Measurements from ENCODE around the gene TNNC1.

TNNC1 gene

DNA sequence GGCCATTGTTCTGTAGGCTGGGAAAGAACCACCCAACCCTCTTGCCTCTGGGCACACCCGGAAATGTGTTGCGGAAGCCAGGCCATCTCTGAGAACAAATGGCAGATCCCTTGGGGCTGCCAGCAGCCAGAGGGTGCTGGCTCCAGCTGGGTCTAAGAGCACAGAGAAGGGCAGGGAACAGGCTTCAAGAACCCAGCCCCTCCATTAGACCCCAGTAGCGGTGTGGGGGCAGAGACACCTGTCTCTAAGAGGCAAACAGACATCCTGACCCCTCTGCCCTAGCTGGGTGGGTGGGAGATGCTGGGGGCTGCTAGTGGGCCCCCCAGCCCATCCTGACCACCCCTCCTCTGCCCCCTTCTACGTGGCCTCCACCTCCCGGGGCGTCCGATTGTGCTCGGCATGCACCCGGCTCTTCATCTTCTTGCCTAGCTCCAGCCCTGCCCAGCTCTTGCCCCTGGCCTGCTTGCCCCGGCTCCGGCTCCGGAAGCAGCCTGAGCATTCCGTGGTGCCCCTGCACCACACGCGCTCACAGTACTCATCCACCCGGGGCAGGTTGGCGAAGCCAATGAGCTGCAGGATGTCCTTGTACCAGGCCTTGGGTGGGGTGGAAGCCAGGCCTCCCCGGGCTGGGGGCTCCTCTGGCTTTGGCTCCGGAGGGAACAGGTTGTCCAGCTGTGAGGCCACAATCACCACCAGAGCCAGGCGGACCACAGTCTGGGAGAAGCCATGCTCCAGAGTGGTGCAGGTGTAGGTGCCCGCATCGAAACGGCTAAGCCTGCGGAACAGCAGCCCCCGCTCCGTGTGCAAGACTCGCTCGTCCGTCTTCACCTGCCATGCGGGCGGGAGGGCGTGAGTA lies 18.4 kb downstream of the TNNC1 start:
- Histone ChIP-seq H3K27me3 (ENCODE audit: control insufficient read depth, insufficient read depth, low read length) (peaks cover 6% of the 10 kb centered on the region), H3K9ac (ENCODE audit: low read length) (no peak overlapping the region), H3K36me3 (ENCODE audit: control insufficient read depth, insufficient read depth, low read length) (no peaks in the 10 kb centered on the region), H3K9me3 (ENCODE audit: control insufficient read depth, low read length) (no peaks in the 10 kb centered on the region), H3K4me3 (ENCODE audit: low read length) (no peak overlapping the region), H3K4me1 (ENCODE audit: control insufficient read depth, insufficient read depth, low read length) (peaks cover 14% of the 10 kb centered on the region)

DNA sequence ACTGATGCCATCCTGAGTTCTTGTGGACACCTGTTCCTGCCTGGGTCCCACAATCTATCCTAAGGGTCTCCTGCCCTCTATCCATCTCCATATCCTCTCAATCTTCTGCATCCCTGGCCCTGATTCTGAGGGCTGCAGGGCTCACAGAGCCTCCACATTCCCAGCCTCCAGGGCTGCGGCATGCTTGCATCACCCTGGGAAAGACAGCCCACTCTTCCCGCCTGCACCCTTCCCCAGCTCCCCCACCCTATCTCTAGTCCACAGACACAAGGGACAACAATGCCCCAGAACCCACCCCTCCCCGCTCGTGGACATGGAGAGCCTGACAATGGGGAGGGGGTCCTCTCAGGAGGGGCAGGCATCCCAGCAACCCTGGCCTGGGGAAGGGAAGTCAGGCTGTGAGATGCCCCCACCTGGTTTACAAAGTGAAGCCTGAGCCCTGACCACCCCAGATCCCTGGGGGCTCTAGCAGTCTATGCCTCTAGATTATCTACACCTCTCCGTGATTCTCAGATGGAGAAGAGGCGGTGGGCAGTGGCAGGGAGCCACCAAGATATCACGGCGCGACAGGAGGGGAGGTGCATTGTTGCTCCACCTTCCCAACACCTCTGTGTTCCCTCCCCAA lies 19.2 kb downstream of the TNNC1 start:
- peaks cover 14% of the 10 kb centered on the region for H3K4me1 ChIP-seq (ENCODE audit: control insufficient read depth, insufficient read depth, low read length)
- H3K9me3 ChIP-seq (ENCODE audit: control insufficient read depth, low read length): no peaks in the 10 kb centered on the region
- H3K9ac ChIP-seq (ENCODE audit: low read length): no peak overlapping the region
- H3K36me3 ChIP-seq (ENCODE audit: control insufficient read depth, insufficient read depth, low read length): no peaks in the 10 kb centered on the region
- H3K27me3 ChIP-seq (ENCODE audit: control insufficient read depth, insufficient read depth, low read length): peaks cover 6% of the 10 kb centered on the region
- H3K4me3 ChIP-seq (ENCODE audit: low read length): no peak overlapping the region

DNA sequence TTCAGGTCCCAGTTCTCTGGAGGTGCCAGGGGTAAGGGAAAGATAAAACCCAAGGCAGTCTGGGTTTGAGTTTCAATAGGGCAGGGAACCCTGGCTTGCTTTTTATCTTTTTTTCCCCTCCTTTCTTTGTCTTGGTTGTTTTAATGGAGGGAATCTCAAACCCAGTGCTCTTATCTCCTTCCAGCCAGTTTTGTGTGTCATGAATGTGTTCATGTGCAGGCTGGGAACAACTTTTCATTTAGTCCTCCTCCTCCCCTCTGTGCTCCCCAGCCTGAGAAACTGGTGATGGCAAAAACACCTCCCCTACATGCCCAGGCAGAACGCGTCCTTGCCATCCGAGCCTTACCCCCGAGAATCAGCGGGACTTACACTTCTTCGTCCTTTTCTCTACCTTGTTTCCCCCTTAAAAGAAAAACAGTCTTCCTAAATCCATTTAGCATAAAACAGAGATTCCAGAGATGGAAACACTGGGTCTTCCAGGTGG lies 19.8 kb downstream of the TNNC1 start:
- Histone ChIP-seq H3K9me3 (ENCODE audit: control insufficient read depth, low read length) (no peaks in the 10 kb centered on the region), H3K36me3 (ENCODE audit: control insufficient read depth, insufficient read depth, low read length) (no peaks in the 10 kb centered on the region), H3K27me3 (ENCODE audit: control insufficient read depth, insufficient read depth, low read length) (peaks cover 6% of the 10 kb centered on the region), H3K4me3 (ENCODE audit: low read length) (no peak overlapping the region), H3K9ac (ENCODE audit: low read length) (no peak overlapping the region), H3K4me1 (ENCODE audit: control insufficient read depth, insufficient read depth, low read length) (peaks cover 14% of the 10 kb centered on the region)

- Histone ChIP-seq H3K9ac (ENCODE audit: low read length) (no peak overlapping the region), H3K36me3 (ENCODE audit: control insufficient read depth, insufficient read depth, low read length) (no peaks in the 10 kb centered on the region), H3K9me3 (ENCODE audit: control insufficient read depth, low read length) (no peaks in the 10 kb centered on the region), H3K4me3 (ENCODE audit: low read length) (no peak overlapping the region), H3K27me3 (ENCODE audit: control insufficient read depth, insufficient read depth, low read length) (peaks cover 6% of the 10 kb centered on the region), H3K4me1 (ENCODE audit: control insufficient read depth, insufficient read depth, low read length) (peaks cover 14% of the 10 kb centered on the region)
These were observed 20.4 kb downstream of the TNNC1 start for GRCh38 chr3:52433328-52433995.

- peaks cover 7% of the 10 kb centered on the region for H3K4me1 ChIP-seq (ENCODE audit: control insufficient read depth, insufficient read depth, low read length)
- no peaks in the 10 kb centered on the region for H3K9me3 ChIP-seq (ENCODE audit: control insufficient read depth, low read length)
- H3K36me3 ChIP-seq (ENCODE audit: control insufficient read depth, insufficient read depth, low read length): no peaks in the 10 kb centered on the region
- H3K4me3 ChIP-seq (ENCODE audit: low read length): no peak overlapping the region
- no peak overlapping the region for H3K9ac ChIP-seq (ENCODE audit: low read length)
- peaks cover 6% of the 10 kb centered on the region for H3K27me3 ChIP-seq (ENCODE audit: control insufficient read depth, insufficient read depth, low read length)
These were observed 21.1 kb downstream of the TNNC1 start for GRCh38 chr3:52432691-52433141.

DNA sequence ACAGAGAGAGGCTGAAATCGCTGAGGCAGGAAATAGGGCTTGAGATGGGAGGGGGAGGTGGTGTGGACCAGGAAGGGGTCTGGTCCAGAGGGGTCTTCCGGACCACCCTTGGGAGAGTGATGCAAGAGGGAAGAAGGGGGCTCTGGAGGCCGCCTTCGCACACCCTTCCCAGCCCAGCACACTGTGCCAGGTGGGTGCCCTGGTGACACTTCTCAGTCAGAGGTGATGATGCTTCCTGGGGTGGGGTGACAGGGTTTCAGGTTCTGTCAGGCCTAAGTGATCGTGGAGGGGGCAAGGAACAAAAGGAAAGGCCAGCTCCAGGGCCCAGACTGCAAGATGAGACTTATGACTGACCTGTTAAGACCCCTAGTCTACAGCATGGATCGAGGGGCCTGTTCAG lies 21.6 kb downstream of the TNNC1 start:
- no peak overlapping the region for H3K9ac ChIP-seq (ENCODE audit: low read length)
- H3K4me3 ChIP-seq (ENCODE audit: low read length): no peak overlapping the region
- peaks cover 6% of the 10 kb centered on the region for H3K27me3 ChIP-seq (ENCODE audit: control insufficient read depth, insufficient read depth, low read length)
- H3K9me3 ChIP-seq (ENCODE audit: control insufficient read depth, low read length): no peaks in the 10 kb centered on the region
- peaks cover 3% of the 10 kb centered on the region for H3K4me1 ChIP-seq (ENCODE audit: control insufficient read depth, insufficient read depth, low read length)
- H3K36me3 ChIP-seq (ENCODE audit: control insufficient read depth, insufficient read depth, low read length): no peaks in the 10 kb centered on the region

DNA sequence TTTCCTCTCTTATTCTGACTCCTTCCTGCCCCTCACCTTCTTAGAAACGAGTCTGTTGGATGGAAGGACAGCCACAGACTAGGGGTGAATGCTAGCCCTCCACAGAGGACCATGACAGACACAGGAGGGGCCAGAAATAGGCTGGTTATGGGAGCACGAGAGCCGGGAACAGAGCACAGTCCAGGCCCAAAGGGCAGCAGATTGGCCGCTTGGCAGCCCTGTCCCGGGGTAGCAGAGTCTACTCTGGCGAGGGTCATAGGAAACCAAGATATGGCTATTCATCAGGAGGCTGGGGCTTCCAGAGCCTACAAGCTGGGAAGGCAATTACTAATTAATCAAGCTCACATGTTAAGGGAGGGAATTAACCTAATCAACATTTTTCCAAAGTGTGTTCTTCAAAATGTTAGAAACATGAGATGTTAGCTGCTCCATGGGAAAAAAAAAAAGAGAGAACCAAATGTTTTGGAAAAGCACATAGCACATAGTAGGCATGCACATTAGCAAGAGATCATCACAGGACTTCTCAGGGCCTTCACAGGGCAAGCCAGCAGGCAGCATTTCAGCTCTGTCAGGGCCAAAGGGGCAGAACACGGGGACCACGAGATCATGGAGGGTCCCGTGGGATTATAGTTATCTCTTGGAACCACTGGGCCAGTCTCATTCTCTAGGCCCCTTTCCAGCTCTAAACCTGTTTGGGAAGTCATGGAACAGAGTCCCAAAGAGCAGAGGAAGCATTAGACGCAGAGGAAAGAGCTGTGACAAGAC lies 22.2 kb downstream of the TNNC1 start:
- H3K9ac ChIP-seq (ENCODE audit: low read length): no peak overlapping the region
- H3K36me3 ChIP-seq (ENCODE audit: control insufficient read depth, insufficient read depth, low read length): no peaks in the 10 kb centered on the region
- peaks cover 6% of the 10 kb centered on the region for H3K27me3 ChIP-seq (ENCODE audit: control insufficient read depth, insufficient read depth, low read length)
- peaks cover 3% of the 10 kb centered on the region for H3K4me1 ChIP-seq (ENCODE audit: control insufficient read depth, insufficient read depth, low read length)
- H3K4me3 ChIP-seq (ENCODE audit: low read length): no peak overlapping the region
- H3K9me3 ChIP-seq (ENCODE audit: control insufficient read depth, low read length): no peaks in the 10 kb centered on the region

DNA sequence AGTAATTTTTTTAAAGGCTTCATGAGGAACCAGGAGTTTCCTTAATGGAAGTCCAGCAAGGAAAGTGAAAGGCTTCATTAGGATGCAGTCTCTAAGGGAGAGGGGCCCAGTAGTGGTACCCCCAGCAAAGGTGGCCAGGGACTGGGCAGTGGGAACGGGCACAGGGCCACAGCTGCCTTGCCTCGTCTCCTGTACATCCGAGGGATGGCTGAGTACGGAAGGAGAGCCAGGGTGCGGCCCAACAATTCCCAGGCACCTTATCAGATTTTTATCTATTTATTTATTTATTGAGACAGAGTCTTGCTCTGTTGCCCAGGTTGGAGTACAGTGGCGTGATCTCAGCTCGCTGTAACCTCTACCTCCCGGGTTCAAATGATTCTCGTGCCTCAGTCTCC lies 23.4 kb downstream of the TNNC1 start:
- H3K4me1 ChIP-seq (ENCODE audit: control insufficient read depth, insufficient read depth, low read length): peaks cover 3% of the 10 kb centered on the region
- H3K4me3 ChIP-seq (ENCODE audit: low read length): no peak overlapping the region
- H3K36me3 ChIP-seq (ENCODE audit: control insufficient read depth, insufficient read depth, low read length): no peaks in the 10 kb centered on the region
- H3K9me3 ChIP-seq (ENCODE audit: control insufficient read depth, low read length): no peaks in the 10 kb centered on the region
- peaks cover 6% of the 10 kb centered on the region for H3K27me3 ChIP-seq (ENCODE audit: control insufficient read depth, insufficient read depth, low read length)
- H3K9ac ChIP-seq (ENCODE audit: low read length): no peak overlapping the region

DNA sequence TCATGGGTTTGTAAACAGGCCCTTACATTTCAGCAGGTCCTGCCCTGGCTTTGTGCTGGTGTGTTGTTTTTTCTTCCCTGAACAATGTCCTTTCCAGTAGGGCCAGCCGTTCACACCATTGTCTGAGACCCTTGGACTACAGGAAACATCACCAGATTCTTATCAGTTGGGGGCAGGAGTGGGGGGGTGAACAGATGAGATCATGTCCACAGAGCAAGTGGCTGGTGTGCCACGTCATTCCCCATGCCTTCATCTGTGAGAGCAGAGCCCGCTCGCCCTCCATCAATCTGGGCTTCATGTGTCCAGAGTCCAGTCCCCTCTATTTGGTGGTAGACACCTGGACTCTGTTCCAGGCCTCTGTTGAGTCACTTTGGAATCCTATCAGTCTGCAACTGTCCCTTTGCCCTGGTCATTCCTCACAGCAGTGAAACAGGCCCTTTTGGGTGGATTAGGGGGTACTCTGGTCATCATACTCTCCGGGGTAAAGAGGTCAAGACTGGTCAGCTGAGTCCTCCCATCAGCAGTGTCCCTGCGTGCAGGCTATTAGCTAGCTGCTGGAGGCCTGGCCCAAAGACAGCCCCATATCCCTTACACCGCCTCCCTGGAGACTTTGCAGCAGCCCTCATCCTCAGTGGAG lies 23.9 kb downstream of the TNNC1 start:
- H3K9ac ChIP-seq (ENCODE audit: low read length): no peak overlapping the region

GRCh38 chr3:52429031-52429430 lies 24.8 kb downstream of the TNNC1 start:
- Histone ChIP-seq H3K4me1 (ENCODE audit: control insufficient read depth, insufficient read depth, low read length) (no peaks in the 10 kb centered on the region), H3K27me3 (ENCODE audit: control insufficient read depth, insufficient read depth, low read length) (peaks cover 6% of the 10 kb centered on the region), H3K4me3 (ENCODE audit: low read length) (no peak overlapping the region), H3K36me3 (ENCODE audit: control insufficient read depth, insufficient read depth, low read length) (no peaks in the 10 kb centered on the region), H3K9me3 (ENCODE audit: control insufficient read depth, low read length) (no peaks in the 10 kb centered on the region), H3K9ac (ENCODE audit: low read length) (no peak overlapping the region)

More for the DNA sequence above, 23.9 kb downstream of the TNNC1 start:
- Histone ChIP-seq H3K36me3 (ENCODE audit: control insufficient read depth, insufficient read depth, low read length) (no peaks in the 10 kb centered on the region), H3K4me1 (ENCODE audit: control insufficient read depth, insufficient read depth, low read length) (no peaks in the 10 kb centered on the region), H3K27me3 (ENCODE audit: control insufficient read depth, insufficient read depth, low read length) (peaks cover 6% of the 10 kb centered on the region), H3K9me3 (ENCODE audit: control insufficient read depth, low read length) (no peaks in the 10 kb centered on the region), H3K4me3 (ENCODE audit: low read length) (no peak overlapping the region)
